Esophagus muscularis mucosa (tissue), 4 donors: Measurements from ENCODE around the gene UGT1A5. TPM values are rescaled to one million over a fixed set of nuclear protein-coding genes. Genes with fewer than 3 reads are reported as not detected.
A peak's percentile ranks its signal among the peaks of the same experiment; 100 is the strongest.

Experiments
- DNase-seq: peaks from one replicate; pipeline ENCODE4 v3.0.0-alpha.2; 2017; ENCODE audit errors: extremely low spot score
- H3K27ac ChIP-seq, 4 donors: fragments of 200-600 bp; sonication (generic); replicated peaks in 1 of 4; 1 replicate in 3 of 4; 2 replicates in 1 of 4; pipeline ENCODE4 v1.5.1; 2016 to 2019; ENCODE audit warnings: mild to moderate bottlenecking in 1 of 4
- H3K27me3 ChIP-seq, 4 donors: fragments of 200-600 bp; sonication (generic); one replicate each; pipeline versions ENCODE4 v1.5.1 to v1.6.0; 2016 to 2019
- H3K36me3 ChIP-seq, 4 donors: fragments of 200-600 bp; sonication (generic); one replicate each; pipeline ENCODE4 v1.5.1; 2016 to 2019
- H3K4me1 ChIP-seq, 4 donors: fragments of 200-600 bp; sonication (generic); one replicate each; pipeline ENCODE4 v1.5.1; 2016 to 2019
- H3K4me3 ChIP-seq, 4 donors: fragments of 200-600 bp; sonication (generic); 1 replicate in 2 of 4; 2 replicates in 2 of 4; pipeline ENCODE4 v1.5.1; 2016 to 2019; ENCODE audit warnings: mild to moderate bottlenecking in 4 of 4, moderate library complexity in 1 of 4
- H3K9me3 ChIP-seq, 4 donors: fragments of 200-600 bp; sonication (generic); 1 replicate in 3 of 4; 2 replicates in 1 of 4; pipeline ENCODE4 v1.5.1; 2016 to 2019
- EP300 ChIP-seq: sonication (generic); formaldehyde crosslinking; IDR thresholded peaks from one replicate; pipeline ENCODE4 v1.6.1; 2017; ENCODE audit warnings: antibody characterized with exemption
- POLR2A ChIP-seq: fragments of 450-650 bp; IDR thresholded peaks from one replicate; pipeline ENCODE4 v1.6.1; 2017; ENCODE audit warnings: antibody characterized with exemption, moderate library complexity, mild to moderate bottlenecking, low read depth
- POLR2AphosphoS5 ChIP-seq, 2 donors: sonication (generic); formaldehyde crosslinking; IDR thresholded peaks; one replicate each; pipeline ENCODE4 v1.6.1; 2017; ENCODE audit warnings: antibody characterized with exemption in 2 of 2
- WGBS: methylation state at CpG from one replicate; pipeline ENCODE4 v1.1.5; 2018; 5-methylcytosine and 5-hydroxymethylcytosine counted together
- intact Hi-C: fragments of 100-400 bp; cut with DNase I; formaldehyde crosslinking; loops from one replicate; pipeline ENCODE4 v1.15.1; 2023
- total RNA-seq, 4 donors: library from RNA; depleted of rRNA; stranded (reverse); fragments of >200 nt; gene quantifications; one replicate each; pipeline versions ENCODE4 v1.1.0 to v1.2.1, GENCODE V29; 2016
- TF ChIP-seq, protein P1 (sequence below), 3 experiments: fragments of 200-600 bp in 2 of 3; fragments of 450-650 bp in 1 of 3; sonication (generic) in 2 of 3; IDR thresholded peaks; one replicate each; pipeline ENCODE4 v1.5.1; 2017 to 2019; ENCODE audit warnings: antibody characterized with exemption in 3 of 3, mild to moderate bottlenecking in 2 of 3, moderate library complexity in 1 of 3

UGT1A5 gene
- total RNA-seq, 4 donors from 2014 or later, result not detected

GRCh38 chr2:233803292-233803911 lies 90.7 kb downstream of the UGT1A5 start:
- DNase-seq, result no peak
- intact Hi-C loops, result no loop called here

GRCh38 chr2:233803994-233804393 lies 91.3 kb downstream of the UGT1A5 start:
- H3K36me3 ChIP-seq, result no peaks in the 10 kb centered on the region
- H3K4me1 ChIP-seq, result no peaks in the 10 kb centered on the region
- peaks cover 0 to 16% (median 0%) of the 10 kb centered on the region in 4 donors for H3K27me3 ChIP-seq
- no peaks in the 10 kb centered on the region for H3K9me3 ChIP-seq
- WGBS, result 46% methylated on average over 4 of the region's 8 CpGs
- no peak for TF ChIP-seq EP300
- no peak for TF ChIP-seq POLR2A
- TF ChIP-seq, protein P1, sequence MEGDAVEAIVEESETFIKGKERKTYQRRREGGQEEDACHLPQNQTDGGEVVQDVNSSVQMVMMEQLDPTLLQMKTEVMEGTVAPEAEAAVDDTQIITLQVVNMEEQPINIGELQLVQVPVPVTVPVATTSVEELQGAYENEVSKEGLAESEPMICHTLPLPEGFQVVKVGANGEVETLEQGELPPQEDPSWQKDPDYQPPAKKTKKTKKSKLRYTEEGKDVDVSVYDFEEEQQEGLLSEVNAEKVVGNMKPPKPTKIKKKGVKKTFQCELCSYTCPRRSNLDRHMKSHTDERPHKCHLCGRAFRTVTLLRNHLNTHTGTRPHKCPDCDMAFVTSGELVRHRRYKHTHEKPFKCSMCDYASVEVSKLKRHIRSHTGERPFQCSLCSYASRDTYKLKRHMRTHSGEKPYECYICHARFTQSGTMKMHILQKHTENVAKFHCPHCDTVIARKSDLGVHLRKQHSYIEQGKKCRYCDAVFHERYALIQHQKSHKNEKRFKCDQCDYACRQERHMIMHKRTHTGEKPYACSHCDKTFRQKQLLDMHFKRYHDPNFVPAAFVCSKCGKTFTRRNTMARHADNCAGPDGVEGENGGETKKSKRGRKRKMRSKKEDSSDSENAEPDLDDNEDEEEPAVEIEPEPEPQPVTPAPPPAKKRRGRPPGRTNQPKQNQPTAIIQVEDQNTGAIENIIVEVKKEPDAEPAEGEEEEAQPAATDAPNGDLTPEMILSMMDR (IDR thresholded peaks at IDR 0.05), result no peak
- no peak for TF ChIP-seq POLR2AphosphoS5 (IDR thresholded peaks at IDR 0.05)
- DNase-seq, result peak; percentile 90
- intact Hi-C loops, result no loop called here
- no peak overlapping the region for H3K27ac ChIP-seq
- no peak overlapping the region for H3K4me3 ChIP-seq

More at GRCh38 chr2:233803292-233803911, 90.7 kb downstream of the UGT1A5 start:
- H3K4me1 ChIP-seq, result no peaks in the 10 kb centered on the region
- peaks cover 0 to 12% (median 0%) of the 10 kb centered on the region in 4 donors for H3K27me3 ChIP-seq
- H3K27ac ChIP-seq, result no peak overlapping the region
- no peaks in the 10 kb centered on the region for H3K9me3 ChIP-seq
- no peak for TF ChIP-seq POLR2A
- H3K4me3 ChIP-seq, result no peak overlapping the region
- 89% methylated on average over 2 of the region's 2 CpGs for WGBS
- no peaks in the 10 kb centered on the region for H3K36me3 ChIP-seq

- Histone ChIP-seq H3K4me1 (no peaks in the 10 kb centered on the region), H3K27me3 (peaks cover 0 to 16% (median 0%) of the 10 kb centered on the region in 4 donors), H3K9me3 (no peaks in the 10 kb centered on the region), H3K4me3 (no peak overlapping the region), H3K36me3 (no peaks in the 10 kb centered on the region), H3K27ac (no peak overlapping the region)
- no peak for TF ChIP-seq EP300
- TF ChIP-seq, protein P1 (IDR thresholded peaks at IDR 0.05), result no peak
- TF ChIP-seq POLR2AphosphoS5 (IDR thresholded peaks at IDR 0.05), result no peak
- TF ChIP-seq POLR2A, result no peak
- no peak for DNase-seq
- WGBS, result 68% methylated on average over 8 of the region's 12 CpGs
- intact Hi-C loops, result no loop called here
These were observed 94.6 kb downstream of the UGT1A5 start for GRCh38 chr2:233807215-233807865.

GRCh38 chr2:233807966-233808935 lies 95.5 kb downstream of the UGT1A5 start:
- H3K27me3 ChIP-seq, result peaks cover 0 to 16% (median 0%) of the 10 kb centered on the region in 4 donors
- no peaks in the 10 kb centered on the region for H3K4me1 ChIP-seq
- H3K36me3 ChIP-seq, result no peaks in the 10 kb centered on the region
- no peak overlapping the region for H3K4me3 ChIP-seq
- no peak for DNase-seq
- H3K9me3 ChIP-seq, result no peaks in the 10 kb centered on the region
- intact Hi-C loops, result no loop called here
- H3K27ac ChIP-seq, result no peak overlapping the region
- WGBS, result 62% methylated on average over 4 of the region's 10 CpGs
- TF ChIP-seq EP300 (no peak), POLR2A (no peak), POLR2AphosphoS5 (IDR thresholded peaks at IDR 0.05) (no peak)
- TF ChIP-seq, protein P1 (IDR thresholded peaks at IDR 0.05), result no peak

DNA sequence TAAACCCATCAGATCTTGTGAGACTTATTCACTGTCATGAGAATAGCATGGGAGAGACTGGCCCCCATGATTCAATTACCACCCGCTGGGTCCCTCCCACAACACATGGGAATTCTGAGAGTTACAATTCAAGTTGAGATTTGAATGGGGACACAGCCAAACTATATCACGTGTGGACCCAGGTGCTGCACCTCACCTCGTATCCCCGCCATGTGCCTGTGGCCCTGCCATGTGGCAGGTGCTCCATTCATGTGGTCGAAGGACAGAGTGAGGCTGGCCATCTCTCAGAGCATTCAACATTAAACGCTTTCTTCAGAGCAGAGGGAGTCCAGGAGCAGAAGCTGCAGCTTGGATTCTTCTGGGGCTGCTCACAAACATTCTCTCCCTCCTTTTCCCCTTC lies 97.7 kb downstream of the UGT1A5 start:
- Histone ChIP-seq H3K4me3 (no peak overlapping the region), H3K27me3 (peaks cover 0 to 16% (median 0%) of the 10 kb centered on the region in 4 donors), H3K27ac (no peak overlapping the region), H3K9me3 (no peaks in the 10 kb centered on the region), H3K4me1 (no peaks in the 10 kb centered on the region), H3K36me3 (no peaks in the 10 kb centered on the region)
- WGBS, result 94% methylated on average over 3 of the region's 6 CpGs
- DNase-seq, result no peak
- TF ChIP-seq, protein P1 (IDR thresholded peaks at IDR 0.05), result no peak
- TF ChIP-seq POLR2AphosphoS5 (IDR thresholded peaks at IDR 0.05), result no peak
- no peak for TF ChIP-seq POLR2A
- intact Hi-C loops, result no loop called here
